OCI-LY1 (cell line): ENCODE results near the gene RFX2.

Experiments used
- H2AFZ ChIP-seq: fragments of 200-600 bp; sonication (generic), shearing (Covaris generic); 2 replicates; pipeline ENCODE4 v1.6.0; 2014; ENCODE audit warnings: antibody characterized with exemption, mild to moderate bottlenecking, low read length
- H3F3A ChIP-seq: fragments of 200-600 bp; sonication (generic), shearing (Covaris generic); 2 replicates; pipeline ENCODE4 v1.6.0; 2014; ENCODE audit warnings: mild to moderate bottlenecking, antibody characterized with exemption, low read length, moderate library complexity; ENCODE audit not compliant: insufficient read depth
- H3K27ac ChIP-seq: fragments of 200-600 bp; sonication (generic); 2 replicates; pipeline ENCODE4 v1.5.1; 2014; ENCODE audit warnings: low read length, mixed run types, mild to moderate bottlenecking, low read depth; ENCODE audit not compliant: poor library complexity, severe bottlenecking
- H3K27me3 ChIP-seq: fragments of 200-600 bp; sonication (generic); 2 replicates; pipeline ENCODE4 v1.6.0; 2014; ENCODE audit warnings: antibody characterized with exemption, mild to moderate bottlenecking, low read length, moderate library complexity; ENCODE audit not compliant: insufficient read depth
- H3K36me3 ChIP-seq: fragments of 200-600 bp; sonication (generic); 2 replicates; pipeline ENCODE4 v1.6.1; 2014; ENCODE audit warnings: mild to moderate bottlenecking, antibody characterized with exemption, low read length, moderate library complexity, mixed read lengths; ENCODE audit not compliant: insufficient read depth
- H3K4me1 ChIP-seq: fragments of 200-600 bp; sonication (generic); 2 replicates; pipeline ENCODE4 v1.5.1; 2014; ENCODE audit warnings: mild to moderate bottlenecking, low read length, moderate library complexity; ENCODE audit not compliant: insufficient read depth, severe bottlenecking
- H3K4me2 ChIP-seq: fragments of 200-600 bp; sonication (generic), shearing (Covaris generic); 2 replicates; pipeline ENCODE4 v1.6.1; 2014; ENCODE audit warnings: low read length
- H3K4me3 ChIP-seq: fragments of 200-600 bp; sonication (generic); 2 replicates; pipeline ENCODE4 v1.5.1; 2014; ENCODE audit warnings: low read length, low read depth, mild to moderate bottlenecking, mixed read lengths; ENCODE audit not compliant: poor library complexity, severe bottlenecking
- H3K79me2 ChIP-seq: fragments of 200-600 bp; shearing (Covaris generic); 2 replicates; pipeline ENCODE4 v1.6.1; 2016; ENCODE audit warnings: mixed run types, low read length, mixed read lengths; ENCODE audit not compliant: insufficient read depth
- H3K9ac ChIP-seq: fragments of 200-600 bp; sonication (generic), shearing (Covaris generic); 2 replicates; pipeline ENCODE4 v1.6.1; 2014; ENCODE audit warnings: mild to moderate bottlenecking, low read length, mixed read lengths
- H3K9me2 ChIP-seq: fragments of 200-600 bp; sonication (generic), shearing (Covaris generic); 2 replicates; pipeline ENCODE4 v1.6.1; 2014; ENCODE audit warnings: low read depth, mild to moderate bottlenecking, low read length, mixed read lengths
- H3K9me3 ChIP-seq: fragments of 200-600 bp; shearing (Covaris generic); 2 replicates; pipeline ENCODE4 v1.6.1; 2014; ENCODE audit warnings: low read length, mixed read lengths
- H4K20me1 ChIP-seq: fragments of 200-600 bp; sonication (generic), shearing (Covaris generic); 2 replicates; pipeline ENCODE4 v1.6.0; 2016; ENCODE audit warnings: mild to moderate bottlenecking, low read length; ENCODE audit not compliant: insufficient read depth
- EZH2 ChIP-seq: fragments of 200-600 bp; sonication (generic), shearing (Covaris generic); IDR thresholded peaks from 2 replicates; pipeline ENCODE4 v1.8.0; 2017; ENCODE audit warnings: borderline replicate concordance, mixed run types, mild to moderate bottlenecking, antibody characterized with exemption, low read length, moderate library complexity, mixed read lengths
- TF ChIP-seq, protein P1 (sequence below): fragments of 200-600 bp; sonication (generic), shearing (Covaris generic); IDR thresholded peaks from 2 replicates; pipeline ENCODE4 v1.5.1; 2017; ENCODE audit warnings: mild to moderate bottlenecking, antibody characterized with exemption, low read length, moderate library complexity, mixed read lengths

RFX2 gene

DNA sequence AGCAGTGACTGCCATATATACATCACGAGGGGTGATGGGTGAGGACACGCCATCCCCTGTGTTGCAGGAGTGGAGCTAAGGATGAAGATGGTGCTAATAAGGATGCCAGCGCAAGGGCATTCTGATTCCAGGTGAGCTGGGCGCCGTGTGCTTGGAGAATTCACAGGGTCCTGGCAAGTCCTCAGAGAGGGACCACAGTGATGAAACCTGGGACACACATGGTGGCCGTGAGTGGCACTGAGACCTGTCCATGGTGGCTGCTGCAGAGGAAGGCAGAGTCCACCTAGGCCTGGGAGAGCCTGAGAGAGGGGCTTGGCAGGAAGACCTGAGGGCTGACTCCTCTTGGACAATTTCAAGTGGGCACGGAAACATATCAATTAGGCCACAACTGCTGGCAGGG lies 65.2 kb downstream of the RFX2 start:
- H3K9ac ChIP-seq: no peak overlapping the region
- no peak overlapping the region for H3K4me2 ChIP-seq
- no peaks in the 10 kb centered on the region for H3K36me3 ChIP-seq
- no peak overlapping the region for H2AFZ ChIP-seq
- no peak for TF ChIP-seq EZH2
- TF ChIP-seq, protein P1, sequence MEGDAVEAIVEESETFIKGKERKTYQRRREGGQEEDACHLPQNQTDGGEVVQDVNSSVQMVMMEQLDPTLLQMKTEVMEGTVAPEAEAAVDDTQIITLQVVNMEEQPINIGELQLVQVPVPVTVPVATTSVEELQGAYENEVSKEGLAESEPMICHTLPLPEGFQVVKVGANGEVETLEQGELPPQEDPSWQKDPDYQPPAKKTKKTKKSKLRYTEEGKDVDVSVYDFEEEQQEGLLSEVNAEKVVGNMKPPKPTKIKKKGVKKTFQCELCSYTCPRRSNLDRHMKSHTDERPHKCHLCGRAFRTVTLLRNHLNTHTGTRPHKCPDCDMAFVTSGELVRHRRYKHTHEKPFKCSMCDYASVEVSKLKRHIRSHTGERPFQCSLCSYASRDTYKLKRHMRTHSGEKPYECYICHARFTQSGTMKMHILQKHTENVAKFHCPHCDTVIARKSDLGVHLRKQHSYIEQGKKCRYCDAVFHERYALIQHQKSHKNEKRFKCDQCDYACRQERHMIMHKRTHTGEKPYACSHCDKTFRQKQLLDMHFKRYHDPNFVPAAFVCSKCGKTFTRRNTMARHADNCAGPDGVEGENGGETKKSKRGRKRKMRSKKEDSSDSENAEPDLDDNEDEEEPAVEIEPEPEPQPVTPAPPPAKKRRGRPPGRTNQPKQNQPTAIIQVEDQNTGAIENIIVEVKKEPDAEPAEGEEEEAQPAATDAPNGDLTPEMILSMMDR: no peak
- H3K4me1 ChIP-seq: peaks cover 8% of the 10 kb centered on the region
- no peaks in the 10 kb centered on the region for H3K9me3 ChIP-seq
- no peaks in the 10 kb centered on the region; the same call in 1 of the 2 replicates for H3K27me3 ChIP-seq
- no peak overlapping the region for H3K4me3 ChIP-seq
- no peaks in the 10 kb centered on the region for H3K9me2 ChIP-seq
- no peaks in the 10 kb centered on the region for H4K20me1 ChIP-seq
- no peaks in the 10 kb centered on the region for H3F3A ChIP-seq
- H3K79me2 ChIP-seq: no peaks in the 10 kb centered on the region
- H3K27ac ChIP-seq: no peak overlapping the region

DNA sequence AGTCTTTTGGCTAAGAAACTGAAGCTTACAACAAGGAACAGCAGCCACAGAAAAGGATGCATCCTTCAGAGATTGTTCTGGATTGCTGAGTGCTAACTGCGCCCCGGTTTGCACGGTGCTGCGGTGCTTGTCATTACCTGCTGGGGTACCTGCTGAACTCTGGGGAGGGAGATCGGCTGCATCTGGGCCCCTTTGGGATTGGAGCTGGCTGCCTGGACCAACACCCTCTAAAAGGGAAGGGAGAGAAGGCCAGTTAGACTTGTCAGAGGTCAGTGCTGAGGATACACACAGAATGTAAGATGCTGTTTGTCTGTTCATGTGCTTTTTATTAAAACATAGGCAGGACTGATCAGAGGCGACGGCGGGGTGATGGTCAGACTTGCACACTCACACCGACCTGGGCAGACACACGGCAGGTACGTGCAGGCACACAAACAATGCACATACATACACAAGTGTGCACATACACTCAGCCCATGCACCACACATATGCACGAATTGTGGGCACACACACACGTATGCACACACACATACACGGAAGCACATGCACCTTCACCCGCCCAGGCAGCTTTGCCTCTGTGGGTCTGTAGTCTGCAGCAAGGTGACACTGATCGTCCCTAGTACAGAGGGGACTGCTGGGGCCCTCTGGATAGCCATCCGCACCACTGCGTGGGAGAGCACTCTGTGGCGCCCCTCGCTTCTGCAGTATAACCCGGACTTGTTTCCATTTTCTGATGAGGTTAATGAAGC lies 66.1 kb downstream of the RFX2 start:
- TF ChIP-seq, protein P1: no peak
- TF ChIP-seq EZH2: no peak
- Histone ChIP-seq H3K4me3 (no peak overlapping the region), H3F3A (no peaks in the 10 kb centered on the region), H3K9ac (no peak overlapping the region), H4K20me1 (no peaks in the 10 kb centered on the region), H2AFZ (no peak overlapping the region), H3K36me3 (no peaks in the 10 kb centered on the region), H3K9me2 (no peaks in the 10 kb centered on the region), H3K4me1 (peaks cover 8% of the 10 kb centered on the region), H3K4me2 (no peak overlapping the region), H3K9me3 (no peaks in the 10 kb centered on the region), H3K79me2 (no peaks in the 10 kb centered on the region), H3K27ac (no peak overlapping the region), H3K27me3 (no peaks in the 10 kb centered on the region; the same call in 1 of the 2 replicates)

DNA sequence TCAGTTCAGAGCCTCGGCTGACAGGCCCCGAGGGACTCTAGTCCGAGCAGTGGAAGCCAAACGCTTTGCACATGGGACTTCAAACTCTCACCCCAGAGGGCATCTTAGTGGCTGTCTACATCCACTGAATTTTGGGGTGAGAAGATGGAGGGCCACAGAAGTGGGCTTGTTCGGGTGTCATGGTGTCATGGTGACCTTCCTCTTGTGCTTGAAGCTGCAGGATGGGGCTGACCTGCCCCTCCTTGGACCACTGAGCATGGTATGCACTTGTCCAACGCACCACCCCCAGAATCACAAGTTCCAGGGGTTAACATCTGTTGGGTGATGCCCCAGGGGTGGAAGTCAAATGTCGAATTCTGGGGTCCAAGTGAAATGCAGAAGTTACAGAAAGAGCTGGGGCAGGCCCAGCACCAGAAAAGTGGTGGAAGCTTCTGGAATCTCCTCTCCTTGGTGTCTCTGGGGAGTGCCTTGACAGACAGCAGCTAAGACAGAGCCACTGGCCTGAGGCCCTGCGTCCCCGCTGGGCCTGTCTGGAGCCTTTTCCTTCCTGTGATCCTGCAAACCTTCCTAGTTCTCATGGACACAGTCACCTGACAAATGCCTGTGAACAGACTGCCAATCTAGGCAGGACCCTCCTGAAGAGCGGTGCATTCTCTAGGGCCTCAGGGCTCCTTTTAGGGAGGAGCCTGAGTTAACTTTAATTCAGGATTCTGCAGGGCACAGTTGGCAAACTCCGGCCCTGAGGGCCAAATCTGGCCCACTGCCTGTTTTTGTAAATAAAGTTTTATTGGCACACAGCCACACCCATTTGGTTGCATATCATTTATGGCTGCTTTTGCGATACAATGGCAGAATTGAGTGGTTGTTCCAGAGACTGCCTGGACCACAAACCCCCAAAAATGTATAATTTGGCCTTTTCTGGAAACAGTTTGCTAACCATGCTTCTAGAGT lies 67.2 kb downstream of the RFX2 start:
- Histone ChIP-seq H2AFZ (no peak overlapping the region), H3K4me1 (peaks cover 8% of the 10 kb centered on the region), H3K36me3 (no peaks in the 10 kb centered on the region), H3K4me3 (no peak overlapping the region), H3K27ac (no peak overlapping the region), H3F3A (no peaks in the 10 kb centered on the region), H3K79me2 (no peaks in the 10 kb centered on the region), H3K9me3 (no peaks in the 10 kb centered on the region), H4K20me1 (no peaks in the 10 kb centered on the region), H3K27me3 (no peaks in the 10 kb centered on the region; the same call in 1 of the 2 replicates), H3K9ac (no peak overlapping the region), H3K4me2 (no peak overlapping the region), H3K9me2 (no peaks in the 10 kb centered on the region)
- TF ChIP-seq, protein P1: no peak
- no peak for TF ChIP-seq EZH2
